NCI-H460 (cell line): ENCODE data around the gene SDHAF1. TPM values are rescaled to one million over a fixed set of nuclear protein-coding genes. Genes with fewer than 3 reads are reported as not detected.

Source experiments
- small RNA-seq, 2 experiments: library from RNA; depleted of rRNA; stranded (forward); fragments of <200 nt; gene quantifications; one replicate each; pipeline ENCODE3, GENCODE V24; 2014
- total RNA-seq: library from RNA; depleted of rRNA; stranded (reverse); fragments of >200 nt; shearing (Covaris generic); gene quantifications from 2 replicates; pipeline ENCODE4 v1.2.3, GENCODE V29; 2014; rRNA removed

The SDHAF1 gene
- total RNA-seq, 1 experiment from 2014 or later: 19.8 TPM

Small RNA genes lying within 50 kb of the gene (small RNA-seq; reads per million reads assigned to genes)
- gene AF038458.1: 0 reads per million in 2 experiments

Other genes starting within 250 kb of the SDHAF1 start
- 21.0 and 21.8 TPM in 2 replicates for gene U2AF1L4, start 249.8 kb upstream of the SDHAF1 start, total RNA-seq
- 63.8 and 70.6 TPM in 2 replicates for gene PSENEN, start 249.5 kb upstream of the SDHAF1 start, total RNA-seq
- 7.0 and 8.4 TPM in 2 replicates for gene LIN37, start 246.6 kb upstream of the SDHAF1 start, total RNA-seq
- gene HSPB6, start 238.2 kb upstream of the SDHAF1 start, total RNA-seq: 3.7 and 6.7 TPM in 2 replicates
- gene PROSER3, start 237.0 kb upstream of the SDHAF1 start, total RNA-seq: 7.4 and 8.0 TPM in 2 replicates
- gene ARHGAP33, start 219.6 kb upstream of the SDHAF1 start, total RNA-seq: 3.1 and 3.5 TPM in 2 replicates
- gene PRODH2, start 182.3 kb upstream of the SDHAF1 start, total RNA-seq: not detected in 2 replicates
- not detected in 2 replicates for gene NPHS1, start 142.7 kb upstream of the SDHAF1 start, total RNA-seq
- 0.12 and 0.32 TPM in 2 replicates for gene KIRREL2, start 138.3 kb upstream of the SDHAF1 start, total RNA-seq
- gene APLP1, start 126.6 kb upstream of the SDHAF1 start, total RNA-seq: 12.2 and 19.5 TPM in 2 replicates
- 4.3 and 5.1 TPM in 2 replicates for gene NFKBID, start 94.6 kb upstream of the SDHAF1 start, total RNA-seq
- not detected in 2 replicates for gene HCST, start 92.7 kb upstream of the SDHAF1 start, total RNA-seq
- gene TYROBP, start 86.9 kb upstream of the SDHAF1 start, total RNA-seq: 0.64 TPM in 1 of 2 replicates, not detected in the other
- gene LRFN3, start 58.8 kb upstream of the SDHAF1 start, total RNA-seq: 3.5 and 6.1 TPM in 2 replicates
- gene SYNE4, start 13.6 kb downstream of the SDHAF1 start, total RNA-seq: 0.22 and 0.26 TPM in 2 replicates
- gene ALKBH6, start 19.0 kb downstream of the SDHAF1 start, total RNA-seq: 21.1 and 25.6 TPM in 2 replicates
- gene CLIP3, start 37.7 kb downstream of the SDHAF1 start, total RNA-seq: 0.27 and 0.35 TPM in 2 replicates
- 2.9 and 3.0 TPM in 2 replicates for gene THAP8, start 59.1 kb downstream of the SDHAF1 start, total RNA-seq
- gene WDR62, start 59.7 kb downstream of the SDHAF1 start, total RNA-seq: 12.3 and 13.7 TPM in 2 replicates
- gene OVOL3, start 116.0 kb downstream of the SDHAF1 start, total RNA-seq: not detected in 2 replicates
- 90.1 and 139 TPM in 2 replicates for gene POLR2I, start 119.7 kb downstream of the SDHAF1 start, total RNA-seq
- 147 and 154 TPM in 2 replicates for gene TBCB, start 120.3 kb downstream of the SDHAF1 start, total RNA-seq
- 417 and 452 TPM in 2 replicates for gene CAPNS1, start 144.9 kb downstream of the SDHAF1 start, total RNA-seq
- not detected in 2 replicates for gene COX7A1, start 157.3 kb downstream of the SDHAF1 start, total RNA-seq
- gene ZNF565, start 219.5 kb downstream of the SDHAF1 start, total RNA-seq: 5.4 and 6.5 TPM in 2 replicates
- gene ZNF146, start 219.9 kb downstream of the SDHAF1 start, total RNA-seq: 132 and 138 TPM in 2 replicates